HG02642 (cell line): ENCODE results near the gene RBL1.
"Not testable (repeated sequence)": the region's sequence is repeated elsewhere in the genome, so short reads cannot be mapped to it uniquely, and the experiment has no call there.

Source experiments
- ATAC-seq: cut with Tn5 transposase; IDR thresholded peaks from one replicate; pipeline ENCODE4 v1.9.1; 2021; ENCODE audit warnings: mild to moderate bottlenecking; ENCODE audit not compliant: unreplicated experiment, poor library complexity

Gene RBL1, protein sequence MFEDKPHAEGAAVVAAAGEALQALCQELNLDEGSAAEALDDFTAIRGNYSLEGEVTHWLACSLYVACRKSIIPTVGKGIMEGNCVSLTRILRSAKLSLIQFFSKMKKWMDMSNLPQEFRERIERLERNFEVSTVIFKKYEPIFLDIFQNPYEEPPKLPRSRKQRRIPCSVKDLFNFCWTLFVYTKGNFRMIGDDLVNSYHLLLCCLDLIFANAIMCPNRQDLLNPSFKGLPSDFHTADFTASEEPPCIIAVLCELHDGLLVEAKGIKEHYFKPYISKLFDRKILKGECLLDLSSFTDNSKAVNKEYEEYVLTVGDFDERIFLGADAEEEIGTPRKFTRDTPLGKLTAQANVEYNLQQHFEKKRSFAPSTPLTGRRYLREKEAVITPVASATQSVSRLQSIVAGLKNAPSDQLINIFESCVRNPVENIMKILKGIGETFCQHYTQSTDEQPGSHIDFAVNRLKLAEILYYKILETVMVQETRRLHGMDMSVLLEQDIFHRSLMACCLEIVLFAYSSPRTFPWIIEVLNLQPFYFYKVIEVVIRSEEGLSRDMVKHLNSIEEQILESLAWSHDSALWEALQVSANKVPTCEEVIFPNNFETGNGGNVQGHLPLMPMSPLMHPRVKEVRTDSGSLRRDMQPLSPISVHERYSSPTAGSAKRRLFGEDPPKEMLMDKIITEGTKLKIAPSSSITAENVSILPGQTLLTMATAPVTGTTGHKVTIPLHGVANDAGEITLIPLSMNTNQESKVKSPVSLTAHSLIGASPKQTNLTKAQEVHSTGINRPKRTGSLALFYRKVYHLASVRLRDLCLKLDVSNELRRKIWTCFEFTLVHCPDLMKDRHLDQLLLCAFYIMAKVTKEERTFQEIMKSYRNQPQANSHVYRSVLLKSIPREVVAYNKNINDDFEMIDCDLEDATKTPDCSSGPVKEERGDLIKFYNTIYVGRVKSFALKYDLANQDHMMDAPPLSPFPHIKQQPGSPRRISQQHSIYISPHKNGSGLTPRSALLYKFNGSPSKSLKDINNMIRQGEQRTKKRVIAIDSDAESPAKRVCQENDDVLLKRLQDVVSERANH

DNA sequence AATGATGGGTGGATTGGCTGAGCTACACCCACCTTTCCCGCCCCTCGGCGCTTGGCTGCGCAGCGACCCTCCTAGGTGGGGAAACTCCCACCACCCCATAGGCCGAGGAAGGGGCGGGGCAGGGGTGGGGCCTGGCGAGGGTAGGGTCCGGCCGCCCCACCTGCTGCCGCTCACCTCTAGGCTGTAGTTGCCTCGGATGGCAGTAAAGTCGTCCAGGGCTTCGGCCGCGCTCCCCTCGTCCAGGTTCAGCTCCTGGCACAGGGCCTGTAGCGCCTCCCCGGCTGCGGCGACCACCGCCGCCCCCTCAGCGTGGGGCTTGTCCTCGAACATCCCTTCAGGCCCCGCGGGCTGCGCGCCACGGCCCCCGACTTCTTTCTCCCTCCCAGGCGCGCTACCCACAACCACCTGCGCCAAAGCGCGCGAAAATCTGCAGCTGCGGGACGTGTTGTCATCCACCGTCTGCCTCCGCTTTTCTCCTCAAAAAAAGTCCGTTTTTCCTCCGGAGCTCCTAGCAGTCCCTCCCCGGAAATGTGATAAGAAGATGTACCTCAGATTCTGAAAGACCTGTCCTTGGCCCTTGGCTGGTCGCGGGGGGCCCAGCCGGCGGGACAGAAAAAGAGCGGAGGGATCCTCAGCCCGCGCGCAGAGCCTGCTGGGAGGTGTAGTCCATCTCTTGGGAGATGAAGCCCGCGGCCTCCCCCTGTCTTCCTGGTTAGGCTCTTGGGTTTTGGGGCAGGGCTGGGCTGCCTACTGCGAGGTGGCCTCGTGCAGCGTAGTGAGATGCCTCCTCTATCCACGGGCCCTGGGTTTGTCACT is at the start of gene RBL1:
TSS of gene RBL1 (minus strand) at position 399 of the 816 bp plus-strand sequence. CDS start at position 330, 69 bp downstream.
- ATAC-seq: peak; percentile 77

DNA sequence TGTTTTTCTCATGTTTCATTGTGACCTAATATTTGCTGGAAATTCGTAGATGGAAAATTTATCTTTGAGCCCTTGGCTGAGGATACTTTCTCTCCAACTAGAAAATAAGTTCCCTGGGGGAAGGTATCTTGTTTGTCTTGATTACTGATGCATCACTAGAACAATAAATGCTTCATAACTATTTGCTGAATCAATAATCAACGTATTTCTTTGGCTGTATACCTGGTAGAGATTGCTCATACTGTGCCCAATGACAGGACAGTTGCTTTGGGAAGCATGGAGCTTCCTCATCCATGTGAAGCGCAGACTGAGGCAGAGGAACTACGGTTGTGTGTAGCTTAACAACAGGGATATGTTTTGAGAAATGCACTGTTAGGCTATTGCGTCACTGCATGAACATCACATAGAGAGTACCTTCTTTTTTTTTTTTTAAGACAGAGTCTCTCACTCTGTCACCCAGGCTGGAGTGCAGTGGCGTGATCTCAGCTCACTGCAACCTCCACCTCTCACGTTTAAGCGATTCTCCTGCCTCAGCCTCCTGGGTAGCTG is 49.1 kb upstream of the RBL1 start:
- ATAC-seq: no peak

DNA sequence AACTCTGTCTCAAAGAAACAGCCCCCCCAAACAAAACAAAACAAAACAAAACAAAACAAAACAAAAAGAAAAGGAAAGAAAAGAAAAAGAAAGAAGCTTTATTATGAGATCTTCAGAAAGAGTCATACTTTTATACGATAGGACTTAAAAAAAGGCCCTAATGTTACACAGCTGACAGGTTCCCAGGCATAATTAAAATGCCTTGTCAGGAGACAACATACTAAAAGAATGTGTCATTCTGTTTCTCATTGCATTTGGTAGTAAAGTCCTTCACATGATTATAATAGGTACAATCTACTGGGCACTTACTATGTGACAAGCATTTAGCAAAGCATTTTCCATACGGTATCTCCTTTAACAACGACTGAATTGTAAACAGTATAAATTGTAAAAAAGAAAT is 46.9 kb upstream of the RBL1 start:
- ATAC-seq: no peak

DNA sequence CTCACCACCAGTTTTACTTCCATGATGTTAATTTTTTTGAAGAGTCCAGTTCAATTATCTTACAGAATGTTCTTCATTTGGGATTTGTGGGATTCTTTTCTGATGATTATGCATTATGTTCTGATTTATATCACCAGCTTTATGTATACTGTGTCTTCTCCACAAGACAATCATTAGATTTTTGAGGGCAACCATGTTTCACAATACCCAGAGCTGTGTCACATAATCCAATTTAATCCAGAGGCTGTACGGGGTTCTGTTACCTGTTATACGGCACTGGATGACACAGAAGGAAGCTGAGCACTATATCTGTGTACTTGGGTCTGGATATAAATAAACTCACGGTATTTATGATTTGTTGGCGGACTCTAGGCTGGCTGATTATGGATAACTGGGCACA is 41.8 kb upstream of the RBL1 start:
- ATAC-seq: no peak

DNA sequence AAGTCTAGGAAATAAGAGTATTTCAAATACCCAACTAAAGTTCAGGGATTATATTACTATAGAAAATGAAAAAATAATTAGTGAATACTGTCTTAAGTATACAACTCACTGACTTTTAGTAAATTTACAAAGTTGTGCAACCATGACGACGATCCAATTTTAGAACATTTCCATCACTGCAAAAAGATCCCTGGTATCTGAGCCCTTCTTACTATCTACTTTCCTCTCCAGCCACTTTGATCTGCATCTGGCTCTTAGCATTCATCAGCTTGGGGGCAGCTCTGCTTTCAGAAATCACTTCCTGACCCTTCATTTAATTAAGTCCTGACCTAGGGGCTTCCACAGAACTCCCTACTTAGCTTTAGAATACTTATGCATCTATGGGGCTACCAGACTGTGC is 38.2 kb upstream of the RBL1 start:
- no peak for ATAC-seq

DNA sequence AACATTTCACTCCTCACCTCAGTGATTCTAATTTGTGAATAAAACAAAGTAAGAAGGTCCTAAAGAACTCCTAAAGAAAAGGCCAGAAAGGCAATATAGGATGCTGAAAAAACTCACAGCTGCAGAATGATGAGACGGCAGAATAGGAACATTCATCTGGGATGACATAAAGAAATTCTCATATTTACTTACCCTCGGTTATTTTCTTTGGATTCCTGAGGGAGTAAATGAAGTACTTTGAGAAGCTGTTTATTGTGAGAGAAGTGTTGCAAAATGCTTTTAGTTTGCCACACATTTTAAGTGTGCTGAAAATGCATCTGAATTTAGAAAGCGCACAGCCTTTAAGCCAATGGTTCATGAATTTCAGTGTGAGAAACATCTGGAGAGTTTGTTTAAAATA is 35.7 kb upstream of the RBL1 start:
- no peak for ATAC-seq

DNA sequence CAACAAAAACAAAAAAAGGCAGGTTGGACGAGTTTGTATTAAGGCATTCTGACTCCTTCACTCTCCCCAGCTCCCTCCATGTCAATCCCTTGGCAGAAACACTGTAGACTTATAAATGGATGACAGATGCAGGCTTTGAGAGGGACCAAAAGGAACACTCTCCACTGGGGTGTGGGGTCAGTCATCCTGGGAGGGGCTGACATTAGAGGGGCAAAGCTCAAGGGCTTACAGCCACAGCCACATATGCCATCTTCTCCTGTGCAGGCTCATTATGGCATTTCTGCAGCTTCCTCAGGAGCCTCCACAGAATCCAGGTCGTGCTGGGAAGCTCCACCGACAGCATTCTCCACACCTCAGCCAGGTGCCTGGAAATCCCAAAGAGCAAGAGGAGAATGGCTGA is 33.0 kb upstream of the RBL1 start:
- ATAC-seq: no peak

DNA sequence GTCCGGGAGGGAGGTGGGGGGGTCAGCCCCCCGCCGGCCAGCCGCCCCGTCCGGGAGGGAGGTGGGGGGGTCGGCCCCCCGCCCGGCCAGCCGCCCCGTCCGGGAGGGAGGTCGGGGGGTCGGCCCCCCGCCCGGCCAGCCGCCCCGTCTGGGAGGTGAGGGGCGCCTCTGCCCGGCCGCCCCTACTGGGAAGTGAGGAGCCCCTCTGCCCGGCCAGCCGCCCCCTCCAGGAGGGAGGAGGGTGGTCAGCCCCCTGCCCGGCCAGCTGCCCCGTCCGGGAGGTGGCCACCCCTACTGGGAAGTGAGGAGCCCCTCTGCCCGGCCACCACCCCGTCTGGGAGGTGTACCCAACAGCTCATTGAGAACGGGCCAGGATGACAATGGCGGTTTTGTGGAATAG is 30.5 kb upstream of the RBL1 start:
- ATAC-seq: not testable (repeated sequence)

DNA sequence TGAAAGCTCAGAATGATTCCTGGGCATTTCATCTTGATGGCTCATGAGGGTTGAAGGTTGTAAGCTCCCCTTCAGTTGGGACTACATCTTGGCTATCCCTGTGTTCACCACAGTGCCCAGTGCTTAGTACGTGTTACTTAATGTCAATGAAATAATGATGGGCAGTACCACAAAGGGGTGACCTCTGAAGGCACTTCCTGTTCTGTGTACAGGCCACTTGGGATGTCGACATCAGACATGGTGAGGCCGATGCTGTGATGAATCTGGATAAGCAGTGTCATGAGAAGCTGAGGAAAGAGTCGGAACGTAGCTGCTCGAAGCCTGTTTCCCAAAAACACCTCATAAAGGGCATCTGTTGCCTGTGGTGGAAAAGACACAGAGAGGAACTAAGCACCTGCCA is 27.6 kb upstream of the RBL1 start:
- no peak for ATAC-seq

DNA sequence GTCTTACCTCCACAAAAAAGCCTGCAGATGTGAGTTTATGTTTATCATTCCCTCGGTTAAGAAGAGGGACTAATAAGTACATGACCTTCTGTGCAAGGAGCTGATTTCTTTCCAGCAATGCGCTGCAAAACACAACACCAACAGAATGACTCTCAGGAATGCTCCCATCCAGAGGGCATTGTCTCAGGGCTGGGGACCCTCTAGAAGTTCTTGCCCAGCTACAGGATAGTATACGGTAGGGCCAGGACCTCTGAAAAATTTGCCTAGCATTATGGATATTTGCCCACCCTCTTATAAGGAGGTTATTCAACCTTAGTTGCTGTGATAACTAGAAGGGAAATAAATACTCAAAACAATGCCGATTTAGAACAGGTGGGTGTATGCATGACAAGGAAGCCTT is 24.7 kb upstream of the RBL1 start:
- ATAC-seq: no peak

DNA sequence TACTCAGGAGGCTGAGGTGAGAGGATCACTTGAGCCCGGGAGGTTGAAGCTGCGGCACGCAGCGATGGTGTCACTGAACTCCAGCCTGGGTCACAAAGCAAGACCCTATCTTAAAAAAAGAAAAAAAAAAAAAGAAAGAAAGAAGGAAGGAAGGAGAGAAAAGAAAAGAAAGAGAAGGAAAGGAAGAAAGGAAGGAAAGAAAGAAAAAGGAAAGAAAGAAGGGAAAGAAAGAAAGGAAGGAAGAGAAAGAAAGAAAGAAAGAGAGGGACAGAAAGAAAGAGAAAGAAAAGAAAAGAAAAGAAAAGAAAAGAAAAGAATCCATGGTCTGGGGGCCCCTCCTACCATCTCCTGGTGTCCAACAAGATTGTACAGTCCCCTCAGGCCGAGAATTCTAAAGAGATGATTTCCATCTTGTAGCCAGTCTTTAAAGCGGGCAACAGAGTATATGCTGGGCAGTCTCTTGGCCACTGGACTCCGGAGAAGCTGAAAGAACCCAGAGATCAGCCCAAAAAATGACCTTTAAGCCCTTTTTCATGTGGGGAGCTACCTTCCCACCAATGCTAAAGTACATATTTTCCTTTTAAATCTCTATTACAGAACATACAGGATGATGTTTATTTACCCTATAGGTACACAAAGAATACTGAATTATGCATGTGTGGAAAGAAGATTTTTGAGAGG is 23.7 kb upstream of the RBL1 start:
- ATAC-seq: no peak

DNA sequence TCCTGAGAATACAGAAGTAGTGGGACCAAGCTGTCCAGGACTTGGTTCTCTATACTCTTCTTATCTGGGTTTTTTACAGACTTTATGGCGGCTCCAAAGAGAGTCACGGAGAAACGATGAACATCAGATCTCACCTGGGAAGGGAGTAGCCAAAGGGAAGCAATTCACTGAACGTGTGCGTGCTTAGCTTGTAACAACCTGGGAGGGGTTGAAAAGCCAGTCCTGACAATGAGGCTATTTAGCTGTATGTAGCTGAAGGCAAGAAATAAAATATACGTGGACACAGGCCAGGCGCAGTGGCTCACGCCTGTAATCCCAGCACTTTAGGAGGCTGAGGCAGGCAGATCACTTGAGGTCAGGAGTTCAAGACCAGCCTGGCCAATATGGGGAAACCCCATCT is 18.2 kb upstream of the RBL1 start:
- no peak for ATAC-seq

DNA sequence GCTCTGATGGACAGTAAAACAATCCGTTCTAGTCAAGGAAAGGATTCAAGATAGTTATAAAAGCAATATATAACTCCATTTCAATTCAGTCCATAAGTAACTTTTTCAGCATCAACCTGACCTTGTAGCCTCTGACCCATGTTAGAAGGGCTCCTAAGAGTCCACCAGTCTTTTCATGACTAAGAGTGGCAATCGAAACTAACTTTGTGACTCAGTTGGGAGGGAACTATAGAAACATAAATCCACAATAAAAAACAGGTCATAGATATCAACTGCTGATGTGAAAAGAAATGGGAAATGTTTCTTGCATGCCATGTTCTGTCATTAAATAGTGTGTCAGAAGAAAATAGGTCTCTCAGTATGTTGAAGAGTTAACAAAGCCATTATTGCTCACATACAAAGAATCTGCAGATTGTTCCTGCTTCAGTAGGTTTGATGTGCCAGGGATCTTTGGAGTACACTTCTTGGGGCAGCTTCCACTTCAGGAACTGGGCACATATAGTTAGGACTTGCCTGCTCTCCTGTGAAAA is 16.2 kb upstream of the RBL1 start:
- no peak for ATAC-seq

DNA sequence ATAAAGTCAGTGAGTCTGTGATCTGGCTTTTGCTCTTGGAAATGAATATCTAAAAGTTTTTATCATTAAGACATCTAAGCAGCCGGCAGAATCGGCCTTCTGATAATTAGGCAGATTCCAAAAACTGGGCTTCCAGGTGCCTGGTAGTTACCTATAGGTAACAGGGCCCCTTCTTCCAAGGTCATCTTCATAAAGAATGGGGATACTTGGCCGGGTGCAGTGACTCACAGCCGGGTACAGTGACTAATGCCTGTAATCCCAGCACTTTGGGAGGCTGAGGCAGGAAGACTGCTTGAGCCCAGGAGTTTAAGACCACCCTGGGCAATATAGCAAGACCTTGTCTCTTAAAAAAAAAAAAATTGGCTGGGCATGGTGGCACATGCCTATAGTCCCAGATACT is 12.9 kb upstream of the RBL1 start:
- ATAC-seq: no peak

DNA sequence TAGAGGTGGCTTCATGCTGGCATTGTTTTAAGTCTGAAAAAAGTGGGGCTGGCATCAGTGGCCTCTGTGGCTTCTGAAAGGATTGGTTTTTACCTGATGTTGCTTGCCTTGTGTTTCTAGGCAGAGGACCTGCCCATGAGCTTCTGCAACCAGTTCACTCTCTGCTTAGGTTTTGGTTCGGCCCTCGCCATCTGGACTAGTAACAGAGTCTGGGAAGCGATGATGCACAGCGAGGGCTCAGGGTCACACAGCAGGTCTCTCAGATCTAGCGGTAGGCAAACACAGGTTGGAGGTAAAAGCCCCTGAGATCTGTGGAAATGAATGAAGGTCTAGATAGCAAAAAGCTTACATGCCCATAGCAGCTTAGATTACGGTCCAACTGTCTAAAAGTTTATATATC is 6.8 kb upstream of the RBL1 start:
- no peak for ATAC-seq

DNA sequence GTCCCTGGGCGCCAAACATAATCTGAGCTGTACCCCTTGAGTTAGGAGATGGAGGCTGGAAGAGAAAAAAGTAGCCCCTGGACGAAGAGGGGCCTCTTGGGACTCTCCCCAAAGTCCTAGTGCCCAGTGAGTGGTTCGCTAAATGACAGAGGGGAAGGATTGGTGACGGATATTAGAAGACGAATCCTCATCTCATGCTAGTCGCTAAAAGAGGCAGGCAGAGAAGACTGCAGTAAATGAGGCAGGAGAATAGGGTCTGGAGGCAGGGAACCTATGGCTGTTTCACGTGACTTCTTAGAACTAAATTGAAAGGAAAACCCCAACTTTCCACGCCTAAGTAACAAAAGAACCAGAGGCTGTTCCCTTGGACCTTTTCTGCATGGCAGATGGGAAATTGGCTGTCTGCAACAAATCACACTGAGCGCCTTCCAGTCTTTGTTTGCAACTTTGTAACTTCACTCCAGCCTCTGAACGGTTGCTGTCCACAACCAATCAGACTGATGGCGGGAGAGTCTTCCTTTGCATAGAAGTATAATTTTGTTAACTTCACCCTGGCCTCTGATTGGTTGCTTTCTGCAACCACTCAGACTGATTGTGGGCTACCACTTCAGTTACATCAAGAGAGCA is 731 bp upstream of the RBL1 start:
- ATAC-seq: peak; percentile 1

DNA sequence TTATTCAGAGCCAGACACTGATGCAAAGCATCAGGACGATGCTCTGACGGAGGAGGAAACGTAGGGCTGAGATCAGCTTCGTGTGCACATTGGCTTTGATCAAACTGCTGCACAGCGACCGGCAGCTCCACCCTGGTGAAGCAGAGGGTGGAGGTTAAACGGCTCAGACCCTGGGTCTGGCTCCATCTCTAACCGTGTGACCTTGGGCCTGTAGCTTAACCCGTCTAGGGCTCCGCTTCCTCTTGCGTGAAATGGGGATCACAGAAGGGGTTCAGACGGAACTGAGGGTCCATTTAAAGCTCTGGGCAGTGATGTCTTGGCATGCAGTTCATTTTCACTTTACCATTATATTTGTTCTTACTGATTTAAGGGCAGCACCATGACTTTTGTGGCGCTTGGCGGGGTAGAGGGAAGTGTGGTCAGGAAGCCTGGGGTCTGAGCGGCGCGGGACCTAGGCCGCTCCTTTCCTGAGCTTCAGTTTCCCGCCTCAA is 644 bp downstream of the RBL1 start:
- peak; percentile 27 for ATAC-seq

DNA sequence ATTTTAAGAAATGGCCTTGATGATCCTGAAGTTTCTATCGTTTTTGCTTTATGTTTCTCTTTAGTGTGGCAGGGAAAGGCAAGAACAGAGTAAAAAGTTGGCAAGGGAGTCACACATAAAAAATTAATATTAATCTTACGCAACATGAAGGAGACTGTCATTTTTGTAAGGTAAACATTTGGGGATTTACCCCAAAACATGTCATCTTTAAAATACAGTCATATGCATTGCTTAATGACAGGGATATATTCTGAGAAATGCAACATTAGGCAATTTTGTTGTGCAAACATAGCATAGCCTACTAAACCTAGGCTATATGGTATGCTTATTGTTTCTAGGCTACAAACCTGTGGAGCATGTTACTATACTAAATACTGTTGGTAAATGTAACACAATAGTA is 5.4 kb downstream of the RBL1 start:
- ATAC-seq: no peak
